T-helper 9 cell (primary cell): ENCODE data around the gene SERPINB5.
"Not testable (repeated sequence)": the region's sequence is repeated elsewhere in the genome, so short reads cannot be mapped to it uniquely, and the experiment has no call there.

ENCODE experiments used
- DNase-seq: peaks from one replicate; pipeline ENCODE4 v3.0.0-alpha.2; 2020
- total RNA-seq, 2 donors: gene quantifications; one replicate each; lab custom pipeline; 2026; lab: John Stamatoyannopoulos, UW

The SERPINB5 gene
- total RNA-seq = 0 reads per million in 2 donors

DNA sequence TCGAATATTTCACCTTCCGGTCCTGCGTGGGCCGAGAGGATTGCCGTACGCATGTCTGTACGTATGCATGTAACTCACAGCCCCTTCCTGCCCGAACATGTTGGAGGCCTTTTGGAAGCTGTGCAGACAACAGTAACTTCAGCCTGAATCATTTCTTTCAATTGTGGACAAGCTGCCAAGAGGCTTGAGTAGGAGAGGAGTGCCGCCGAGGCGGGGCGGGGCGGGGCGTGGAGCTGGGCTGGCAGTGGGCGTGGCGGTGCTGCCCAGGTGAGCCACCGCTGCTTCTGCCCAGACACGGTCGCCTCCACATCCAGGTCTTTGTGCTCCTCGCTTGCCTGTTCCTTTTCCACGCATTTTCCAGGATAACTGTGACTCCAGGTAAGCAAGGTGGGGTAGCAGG is at the start of gene SERPINB5:
SERPINB5 (plus strand) TSS at position 291 of the 400 bp plus-strand sequence. CDS start 7,471 bp downstream, outside the sequence.
- no peak for DNase-seq

GRCh38 chr18:63427558-63427957 is 49.2 kb upstream of the SERPINB5 start:
- no peak for DNase-seq

DNA sequence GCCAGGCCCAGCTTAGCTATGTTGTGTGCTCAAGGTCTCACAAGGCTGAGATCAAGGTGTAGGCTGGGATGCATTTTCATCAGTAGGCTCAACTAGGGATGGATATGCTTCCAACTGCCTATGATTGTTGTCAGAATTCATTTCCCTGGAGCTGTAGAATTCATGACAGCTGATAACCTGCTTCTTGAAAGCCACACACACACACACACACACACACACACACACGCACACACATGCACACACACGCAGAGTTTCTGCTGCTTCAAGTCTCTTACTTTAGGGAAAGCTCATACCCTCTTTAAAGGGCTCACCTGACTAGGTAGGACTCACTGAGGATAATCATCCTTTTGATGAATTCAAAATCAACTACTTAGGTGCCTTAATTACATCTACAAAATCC is 46.2 kb upstream of the SERPINB5 start:
- DNase-seq = no peak

DNA sequence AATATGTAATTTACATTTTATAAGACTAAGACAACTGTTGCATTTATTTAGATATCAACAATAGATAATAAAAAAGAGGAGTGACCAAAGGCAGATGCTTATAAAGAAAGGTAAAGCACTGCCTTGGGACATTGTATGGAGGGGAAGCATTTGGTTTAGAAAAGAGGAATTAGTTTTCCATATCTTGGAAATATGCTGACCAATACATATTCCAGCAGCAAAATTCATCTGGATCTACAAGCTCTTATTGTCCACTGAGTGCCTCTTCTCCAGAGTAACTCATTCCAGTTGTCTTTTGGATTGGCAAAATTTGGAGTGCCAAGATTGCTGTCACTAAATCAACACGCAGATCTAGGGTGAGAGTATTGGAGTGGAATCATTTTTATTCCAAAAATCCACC is 45.6 kb upstream of the SERPINB5 start:
- no peak for DNase-seq

- DNase-seq = no peak
Observed at GRCh38 chr18:63433334-63433866, 43.4 kb upstream of the SERPINB5 start.

DNA sequence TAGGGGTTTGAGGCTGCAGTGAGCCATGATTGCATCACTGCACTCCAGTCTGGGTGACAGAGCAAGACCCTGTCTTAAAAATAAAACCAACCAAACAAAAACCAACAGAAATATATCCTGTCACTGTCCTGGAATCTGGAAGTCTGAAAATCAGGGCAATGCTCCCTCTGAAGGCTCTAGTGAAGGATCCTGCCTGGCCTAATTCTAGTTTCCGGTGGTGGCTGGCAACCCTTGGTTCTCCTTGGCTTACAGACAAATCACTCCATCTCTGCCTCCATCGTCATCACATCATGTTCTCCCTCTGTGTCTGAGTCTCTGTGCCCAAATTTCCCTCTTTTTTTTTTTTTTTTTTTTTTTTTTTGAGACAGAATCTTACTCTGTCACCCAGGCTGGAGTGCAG is 38.6 kb upstream of the SERPINB5 start:
- DNase-seq = no peak

- peak; percentile 24 for DNase-seq
Observed at GRCh38 chr18:63439334-63439733, 37.4 kb upstream of the SERPINB5 start.

GRCh38 chr18:63440219-63440618 is 36.5 kb upstream of the SERPINB5 start:
- no peak for DNase-seq

DNA sequence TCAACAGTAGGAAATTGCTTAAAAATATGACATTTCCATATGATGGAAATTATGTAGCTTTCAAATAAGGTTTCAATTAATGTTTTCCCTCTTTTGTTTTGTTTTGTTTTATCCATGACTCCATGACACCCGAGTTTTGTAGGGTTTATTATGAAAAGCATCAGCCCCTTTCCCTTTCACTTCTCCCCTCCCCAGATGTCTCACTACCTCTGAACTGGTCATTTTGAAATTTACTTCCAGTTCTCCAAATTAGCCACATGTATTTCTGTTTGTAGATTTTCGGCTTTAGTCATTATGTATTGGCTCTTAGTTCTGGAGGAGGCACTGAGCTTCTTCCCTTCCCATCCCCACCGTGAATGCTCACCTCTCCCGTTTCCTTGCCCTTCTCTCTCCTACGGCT is 35.9 kb upstream of the SERPINB5 start:
- DNase-seq = no peak

- no peak for DNase-seq
Observed at GRCh38 chr18:63443829-63444228, 32.9 kb upstream of the SERPINB5 start.

GRCh38 chr18:63444580-63444979 is 32.2 kb upstream of the SERPINB5 start:
- DNase-seq = no peak

GRCh38 chr18:63445037-63445436 is 31.7 kb upstream of the SERPINB5 start:
- DNase-seq = no peak

- DNase-seq = no peak
Observed at GRCh38 chr18:63446266-63446665, 30.5 kb upstream of the SERPINB5 start.

- DNase-seq = no peak
Observed at GRCh38 chr18:63447066-63447465, 29.7 kb upstream of the SERPINB5 start.

GRCh38 chr18:63449426-63449825 is 27.3 kb upstream of the SERPINB5 start:
- no peak for DNase-seq

DNA sequence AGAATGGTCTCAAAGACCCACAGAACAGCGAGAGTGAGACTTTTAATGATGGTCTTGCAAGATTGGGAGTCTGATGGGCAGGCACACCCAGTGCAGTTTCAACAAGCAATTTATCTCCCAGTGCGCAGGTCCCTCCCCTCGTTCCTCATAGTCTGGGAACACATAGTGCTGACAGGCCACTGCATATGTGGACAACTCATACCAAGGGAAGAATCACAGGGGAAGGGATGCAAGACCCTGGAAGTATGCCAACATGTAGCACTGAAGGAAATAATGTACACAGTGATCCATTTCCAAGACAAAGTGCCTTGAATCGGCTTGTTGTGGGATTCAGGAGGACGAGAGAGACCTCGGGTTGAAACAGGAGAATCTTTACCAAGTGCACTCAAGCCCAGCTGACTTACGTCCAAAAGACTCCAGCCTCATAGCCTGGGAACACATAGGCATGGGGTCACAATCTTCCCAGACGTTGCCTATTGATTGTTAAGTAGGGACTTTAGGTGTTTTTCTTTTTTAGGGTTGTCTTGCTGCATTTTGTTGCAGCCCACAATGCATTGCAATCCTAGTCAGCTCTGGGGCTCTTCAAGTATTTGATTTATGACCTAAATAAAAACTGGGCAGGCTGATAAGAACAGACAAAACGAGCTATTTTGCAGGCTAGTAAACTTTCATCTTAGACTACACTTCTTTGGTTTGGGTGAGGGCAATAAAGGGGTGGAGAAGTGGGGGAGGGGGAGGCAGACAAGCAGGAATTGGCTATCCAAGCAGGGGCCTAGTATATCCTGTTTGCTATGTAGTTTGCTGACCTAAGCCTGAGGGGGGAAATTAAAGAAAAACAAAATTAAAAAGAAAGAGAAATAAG is 24.7 kb upstream of the SERPINB5 start:
- DNase-seq = no peak

DNA sequence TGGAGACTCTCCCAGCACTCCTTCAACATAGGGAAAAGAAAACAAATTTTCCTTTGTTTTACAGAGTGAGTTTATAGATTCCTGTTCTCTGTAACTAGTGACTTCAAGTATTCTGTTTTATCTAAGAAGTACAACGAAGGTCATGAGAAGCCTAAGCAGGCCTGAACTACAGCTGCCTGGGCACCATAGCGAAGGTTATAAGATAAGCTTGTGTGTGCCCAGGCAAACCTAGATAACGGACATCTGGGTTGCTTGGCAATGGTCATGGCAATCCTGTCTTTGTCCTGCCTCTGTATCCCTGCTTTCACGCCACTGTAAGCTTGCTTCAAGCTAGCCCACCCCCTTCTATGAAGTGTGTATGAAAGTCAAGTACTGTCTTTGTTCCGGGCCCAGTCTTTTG is 24.0 kb upstream of the SERPINB5 start:
- not testable (repeated sequence) for DNase-seq

- DNase-seq = no peak
Observed at GRCh38 chr18:63454497-63454896, 22.3 kb upstream of the SERPINB5 start.

DNA sequence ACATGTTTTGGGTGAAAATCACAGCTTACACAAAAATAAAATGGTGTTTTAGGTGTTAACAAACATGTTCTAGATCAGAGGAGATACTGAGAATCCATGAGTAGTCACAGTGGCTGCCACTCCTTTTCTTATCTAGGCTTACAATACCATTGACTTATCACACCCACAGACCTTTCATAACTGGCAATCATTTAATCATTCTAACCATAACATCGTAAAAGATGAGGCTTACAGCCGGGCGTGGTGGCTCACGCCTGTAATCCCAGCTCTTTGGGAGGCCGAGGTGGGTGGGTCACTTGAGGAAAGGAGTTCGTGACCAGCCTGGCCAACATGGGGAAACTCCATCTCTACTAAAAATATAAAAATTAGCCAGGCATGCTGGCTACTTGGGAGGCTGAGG is 18.8 kb upstream of the SERPINB5 start:
- no peak for DNase-seq

DNA sequence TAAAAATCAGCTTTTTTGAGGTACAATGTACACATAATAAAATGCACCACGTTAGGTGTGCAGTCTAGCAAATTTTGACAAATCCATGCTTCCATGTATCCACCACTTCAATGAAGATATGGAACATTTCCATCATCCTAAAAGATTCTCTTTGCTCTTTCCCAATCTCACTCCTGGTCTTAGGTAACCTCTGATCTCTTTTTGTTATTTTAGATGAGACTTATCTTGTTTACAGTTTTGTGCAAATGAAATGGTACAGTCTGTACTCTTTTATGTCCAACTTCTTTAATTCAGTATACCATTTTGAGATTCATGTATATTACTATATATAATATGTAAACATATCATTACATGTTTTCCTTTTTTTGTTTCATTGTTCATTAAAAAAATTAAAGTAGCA is 16.3 kb upstream of the SERPINB5 start:
- DNase-seq = no peak

DNA sequence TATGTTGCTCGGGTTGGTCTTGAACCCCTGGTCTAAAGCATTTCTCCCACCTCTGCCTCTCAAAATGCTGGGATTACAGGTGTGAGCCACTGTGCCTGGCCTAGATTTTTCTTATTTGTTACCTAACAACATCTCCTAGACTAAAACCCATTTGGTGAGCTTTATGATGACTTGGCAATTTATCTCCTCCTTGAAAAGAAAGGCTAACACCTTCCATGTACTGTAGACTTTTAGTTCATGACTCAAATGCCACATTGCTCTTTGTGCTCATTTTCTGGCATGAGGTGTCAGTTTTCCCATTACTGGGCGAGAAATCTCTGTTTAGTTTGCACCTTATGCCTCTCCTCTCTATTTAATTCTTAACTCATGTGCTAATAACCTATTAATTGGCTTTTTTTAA is 12.3 kb upstream of the SERPINB5 start:
- DNase-seq = no peak

GRCh38 chr18:63465059-63465458 is 11.7 kb upstream of the SERPINB5 start:
- DNase-seq = no peak

DNA sequence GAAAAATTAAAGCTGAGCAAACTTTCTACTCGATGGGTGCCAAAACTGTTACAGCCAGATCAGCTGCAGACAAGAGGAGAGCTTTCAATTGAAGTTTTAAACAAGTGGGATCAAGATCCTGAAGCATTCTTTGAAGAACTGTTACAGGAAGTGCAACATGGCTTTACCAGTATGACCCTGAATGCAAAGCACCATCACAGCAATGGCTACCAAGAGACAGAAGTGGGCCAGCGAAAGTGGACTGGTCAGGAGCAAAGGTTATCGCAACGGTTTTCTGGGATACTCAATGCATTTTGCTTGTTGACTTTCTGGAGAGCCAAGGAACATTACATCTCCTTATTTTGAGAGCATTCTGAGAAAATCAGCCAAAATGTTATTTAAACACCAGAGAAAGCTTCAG is 9.1 kb upstream of the SERPINB5 start:
- DNase-seq = no peak

DNA sequence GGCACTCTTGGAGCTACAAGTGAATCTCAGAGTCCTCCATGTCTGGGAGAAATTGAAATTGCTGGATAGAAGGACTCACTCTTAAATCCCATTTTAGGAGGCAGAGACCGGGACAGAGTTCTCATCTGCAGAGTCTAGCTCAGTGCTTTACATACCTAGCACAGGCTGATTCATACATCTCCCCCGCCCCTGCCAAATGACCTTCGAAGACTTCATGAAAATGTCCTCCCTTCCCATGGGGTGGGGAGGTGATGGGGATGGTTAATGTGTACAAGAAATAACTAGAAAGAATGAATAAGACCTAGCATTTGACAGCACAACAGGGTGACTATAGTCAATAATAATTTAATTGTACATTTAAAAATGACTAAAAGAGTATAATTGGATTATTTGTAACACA is 8.2 kb upstream of the SERPINB5 start:
- DNase-seq = no peak

- DNase-seq = no peak
Observed at GRCh38 chr18:63470751-63471150, 6.0 kb upstream of the SERPINB5 start.
